GM18858 (cell line): ENCODE results near the gene PAK1IP1.
"Not testable (repeated sequence)": the region's sequence is repeated elsewhere in the genome, so short reads cannot be mapped to it uniquely, and the experiment has no call there.

Source experiments
- ATAC-seq: cut with Tn5 transposase; IDR thresholded peaks from one replicate; pipeline ENCODE4 v1.9.1; 2021; ENCODE audit not compliant: unreplicated experiment

Gene PAK1IP1

DNA sequence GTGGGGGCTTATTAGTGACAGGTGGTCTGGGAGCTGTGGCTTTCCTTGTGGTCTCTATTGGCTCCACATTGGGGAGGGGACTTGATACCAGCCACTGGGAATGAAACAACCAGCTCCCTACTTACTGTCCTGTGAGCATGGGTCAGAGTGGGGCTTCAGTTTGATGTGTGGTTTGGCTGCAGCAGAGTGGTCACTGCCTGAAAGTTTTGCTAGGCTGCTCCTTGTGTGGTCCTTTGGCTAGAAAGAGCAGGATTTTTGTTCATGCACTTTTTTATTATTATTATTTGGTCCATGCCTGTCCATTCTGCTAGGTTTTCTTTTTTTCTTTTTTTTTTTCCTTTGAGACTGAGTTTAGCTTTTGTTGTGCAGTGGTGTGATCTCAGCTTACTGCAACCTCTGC lies 45.3 kb downstream of the PAK1IP1 start:
- ATAC-seq: no peak

DNA sequence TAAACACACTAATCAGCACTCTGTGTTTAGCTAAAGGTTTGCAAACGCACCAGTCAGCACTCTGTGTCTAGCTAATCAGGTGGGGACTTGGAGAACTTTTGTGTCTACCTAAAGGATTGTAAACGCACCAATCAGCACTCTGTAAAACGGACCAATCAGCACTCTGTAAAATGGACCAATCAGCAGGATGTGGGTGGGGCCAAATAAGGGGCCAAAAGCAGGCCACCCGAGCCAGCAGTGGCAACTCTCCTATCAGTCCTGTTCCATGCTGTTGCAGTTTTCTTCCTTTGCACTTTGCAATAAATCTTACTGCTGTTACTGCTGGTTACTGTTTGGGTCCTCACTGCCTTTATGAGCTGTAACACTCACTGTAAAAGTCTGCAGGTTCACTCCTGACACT lies 46.9 kb downstream of the PAK1IP1 start:
- not testable (repeated sequence) for ATAC-seq

DNA sequence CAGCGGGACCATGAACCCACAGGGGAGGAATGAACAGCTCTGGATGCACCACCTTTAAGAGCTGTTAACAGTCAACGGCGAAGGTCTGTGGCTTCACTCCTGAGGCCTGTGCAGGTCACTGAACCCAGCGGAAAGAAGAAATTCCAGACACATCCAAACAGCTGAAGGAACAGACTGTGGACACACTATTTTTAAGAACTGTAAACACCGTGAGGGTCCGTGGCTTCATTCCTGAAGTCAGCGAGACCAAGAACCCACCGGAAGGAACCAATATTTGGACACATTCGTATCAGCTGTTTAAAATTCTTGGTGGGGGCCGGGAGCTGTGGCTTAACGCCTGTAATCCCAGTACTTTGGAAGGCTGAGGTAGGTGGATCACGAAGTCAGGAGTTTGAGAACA lies 47.5 kb downstream of the PAK1IP1 start:
- no peak for ATAC-seq

DNA sequence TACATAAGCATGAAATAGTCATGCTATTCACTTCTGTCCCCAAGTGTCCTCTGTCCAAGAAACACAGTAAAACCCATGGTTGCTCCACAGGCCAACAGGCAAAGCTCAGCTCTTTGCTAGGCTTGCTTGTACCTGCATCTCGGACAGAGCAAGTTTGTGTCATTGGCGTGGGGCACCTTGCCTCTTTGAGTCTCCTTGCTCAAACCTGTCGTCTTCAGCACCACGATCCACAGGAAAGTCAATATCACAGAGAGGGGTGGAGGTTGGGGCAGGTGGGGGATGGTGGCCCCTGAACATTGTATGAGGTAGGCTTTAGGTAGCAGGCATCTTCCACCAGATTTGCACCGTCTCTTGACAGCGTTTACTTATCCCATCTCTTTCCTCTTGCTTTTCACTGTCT lies 48.7 kb downstream of the PAK1IP1 start:
- no peak for ATAC-seq

DNA sequence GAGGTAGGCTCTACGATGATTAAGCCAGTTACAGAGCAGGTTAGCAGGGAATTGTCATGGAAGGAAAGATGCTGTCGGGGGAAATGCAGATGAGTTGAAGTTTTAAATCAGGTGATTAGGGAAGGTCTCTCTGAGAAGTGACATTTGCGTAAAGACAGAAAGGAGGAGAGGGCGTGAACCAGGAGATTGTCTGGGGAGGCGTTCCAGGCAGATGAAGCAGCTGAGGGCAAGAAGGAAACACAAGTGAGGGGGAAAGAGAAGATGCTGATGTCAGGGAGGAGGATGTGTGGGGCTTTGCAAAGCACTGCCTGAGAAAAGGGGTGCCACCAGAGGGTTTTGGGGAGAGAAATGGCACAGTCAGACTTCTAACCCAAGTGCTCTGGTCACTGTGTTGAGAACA lies 50.3 kb downstream of the PAK1IP1 start:
- no peak for ATAC-seq

DNA sequence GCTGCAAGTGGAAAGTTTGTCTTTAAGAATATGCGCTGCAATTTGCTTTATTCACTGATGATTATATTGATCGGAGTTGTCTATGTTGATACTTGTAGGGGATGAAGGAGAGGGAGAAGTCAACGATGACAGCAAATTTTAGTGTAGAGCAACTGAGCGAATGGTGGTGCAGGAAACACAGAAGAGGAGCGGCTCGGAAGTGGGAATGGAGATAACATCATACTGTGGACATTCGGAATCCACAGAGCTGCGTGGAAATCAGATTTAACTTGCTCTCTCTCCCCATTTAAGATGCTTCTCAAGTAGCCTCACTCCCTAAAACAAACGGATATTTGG lies 52.1 kb downstream of the PAK1IP1 start:
- no peak for ATAC-seq

DNA sequence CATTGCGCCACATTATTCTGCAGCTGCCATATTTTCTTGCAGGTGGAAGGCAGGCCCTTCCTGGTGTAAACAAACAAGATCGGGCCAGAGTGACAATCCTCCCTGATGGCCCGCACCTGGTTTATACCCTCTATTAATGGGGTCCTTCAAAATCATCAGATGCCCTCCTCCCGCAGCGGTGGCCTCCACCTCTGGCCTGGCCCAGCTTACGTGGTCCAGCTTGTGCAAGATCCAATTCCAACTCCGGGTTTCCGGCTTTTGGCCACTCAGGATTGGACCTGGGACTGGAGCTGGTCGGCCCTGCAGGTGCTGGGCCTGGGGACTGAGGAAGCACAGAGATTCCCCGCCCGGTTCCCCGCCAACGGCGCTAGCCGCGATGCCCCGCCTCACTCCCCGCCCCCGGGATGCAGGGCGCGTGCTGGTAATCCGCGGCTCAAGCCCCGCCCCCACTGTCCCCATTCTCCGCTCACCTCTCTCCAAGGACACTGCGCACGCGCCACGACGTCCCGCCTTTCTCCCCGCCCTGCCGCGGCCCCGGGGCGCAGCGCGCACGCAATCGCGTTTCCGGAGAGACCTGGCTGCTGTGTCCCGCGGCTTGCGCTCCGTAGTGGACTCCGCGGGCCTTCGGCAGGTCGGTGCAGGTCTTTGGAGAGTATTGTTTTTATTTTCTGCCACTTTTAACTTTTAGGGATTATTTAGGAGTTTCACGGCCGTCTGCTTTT lies 52.6 kb downstream of the PAK1IP1 start, which contains the start of gene TMEM14B:
Gene TMEM14B, plus strand, starts transcription at position 555 of the 722 bp plus-strand sequence. CDS start 1,441 bp downstream, outside the sequence.
- peak; percentile 90 for ATAC-seq

DNA sequence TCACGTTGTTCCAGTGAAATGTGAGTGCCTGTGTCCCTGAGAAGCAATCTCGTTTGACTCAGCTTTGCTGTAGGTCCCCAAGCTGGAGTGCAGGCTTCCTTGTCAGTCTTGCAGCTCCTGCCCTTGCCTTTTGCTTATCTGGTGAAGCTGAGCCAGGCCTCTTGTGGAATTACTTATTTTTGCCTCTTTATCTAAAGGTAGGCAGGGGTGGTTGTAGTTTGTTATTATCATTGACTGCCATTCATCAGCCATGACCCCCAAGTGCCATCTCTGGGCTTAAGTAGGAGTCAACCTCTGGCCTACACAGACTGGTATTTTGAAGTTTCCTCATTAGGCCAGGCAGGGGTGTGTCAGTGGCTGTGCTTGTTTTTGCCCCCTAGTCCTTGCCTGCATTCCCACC lies 55.0 kb downstream of the PAK1IP1 start:
- ATAC-seq: no peak

DNA sequence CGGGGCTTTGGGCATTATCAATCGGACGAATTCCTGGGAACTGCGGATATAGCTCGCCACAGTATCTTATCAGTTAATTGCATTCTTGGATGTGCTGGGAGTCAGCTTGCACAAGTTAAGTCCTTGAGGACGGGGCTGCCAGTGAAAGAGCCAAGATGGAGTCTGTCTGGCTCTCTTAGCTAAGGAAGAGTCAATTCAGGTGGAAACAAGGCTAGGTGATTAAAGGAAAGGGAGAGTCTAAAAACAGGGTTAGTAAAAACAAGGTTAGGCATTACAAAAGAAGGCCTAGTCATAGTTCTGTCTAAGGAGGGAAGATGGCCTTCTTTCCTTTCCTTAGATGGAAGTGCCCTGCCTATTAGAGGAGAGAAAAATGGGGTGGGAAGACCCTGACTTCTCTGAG lies 55.8 kb downstream of the PAK1IP1 start:
- not testable (repeated sequence) for ATAC-seq

DNA sequence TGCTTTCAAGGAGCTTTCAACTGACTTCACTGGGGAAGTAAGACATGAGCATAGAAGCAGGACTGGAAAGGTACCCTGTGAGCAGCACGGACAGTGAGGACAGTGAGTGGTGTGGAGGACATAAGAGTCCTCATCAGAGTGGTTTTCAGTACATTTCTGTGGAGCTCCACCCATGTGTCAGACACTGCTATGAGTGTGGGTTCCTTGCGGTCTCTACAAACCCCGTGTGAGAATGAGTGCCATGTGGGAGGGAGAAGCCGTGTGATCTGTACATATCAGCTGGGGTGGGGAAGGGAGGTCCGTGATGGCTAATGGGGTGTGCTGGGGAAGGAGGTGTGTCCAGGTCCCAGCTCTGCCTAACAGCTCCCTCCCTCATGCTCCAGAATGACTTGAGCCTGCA lies 57.0 kb downstream of the PAK1IP1 start:
- ATAC-seq: not testable (repeated sequence)

DNA sequence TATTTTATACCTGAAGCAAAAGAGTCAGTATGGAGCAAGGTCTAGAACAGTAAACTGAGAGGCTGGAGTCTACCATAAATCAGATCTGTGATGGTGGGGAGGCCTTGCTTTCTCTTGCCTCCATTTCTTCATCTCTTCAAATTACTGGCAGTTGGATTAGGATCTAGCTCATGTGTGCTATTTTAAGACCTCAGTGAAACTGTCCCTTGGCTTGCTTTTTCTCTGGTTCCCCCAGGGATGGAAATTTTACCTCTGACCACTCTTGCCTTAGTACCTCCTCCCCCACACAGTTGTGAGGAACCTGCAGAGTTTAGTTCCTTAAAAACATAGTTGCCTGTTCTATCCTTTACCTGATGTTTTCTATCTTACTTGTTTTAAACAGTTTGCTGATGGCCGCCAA lies 61.3 kb downstream of the PAK1IP1 start:
- ATAC-seq: no peak
